Measurements from ENCODE around the gene CFAP97D1.

- no peak for TF ChIP-seq NFRKB (IDR thresholded peaks at IDR 0.05)
- no peak for TF ChIP-seq FOXM1 (IDR thresholded peaks at IDR 0.05; ENCODE audit: borderline replicate concordance)
- no peak for TF ChIP-seq SP1 (IDR thresholded peaks at IDR 0.05)
- TF ChIP-seq TARDBP (IDR thresholded peaks at IDR 0.05), result no peak
- no peak for TF ChIP-seq HDGF (IDR thresholded peaks at IDR 0.05; ENCODE audit: borderline replicate concordance)
- no peak for TF ChIP-seq SUZ12 (IDR thresholded peaks at IDR 0.05)
- TF ChIP-seq FOXA1 (IDR thresholded peaks at IDR 0.05), result no peak
- no peak for TF ChIP-seq ELF4 (IDR thresholded peaks at IDR 0.05)
- TF ChIP-seq CTBP1 (IDR thresholded peaks at IDR 0.05; ENCODE audit: borderline replicate concordance), result no peak
These were observed 52.1 kb downstream of the CFAP97D1 start for GRCh38 chr17:43832168-43832975.

Data from HEK293T (cell line).